PC-9 (cell line): ENCODE measurements around the gene KDM4B. TPM values are rescaled to one million over a fixed set of nuclear protein-coding genes. Genes with fewer than 3 reads are reported as not detected.
"Not testable (repeated sequence)": the region's sequence is repeated elsewhere in the genome, so short reads cannot be mapped to it uniquely, and the experiment has no call there.

Source experiments
- BruUV-seq: library from RNA; stranded (reverse); fragments of 400-500 nt; replicated peaks from 2 replicates; lab custom pipeline; 2021; lab: Mats Ljungman, UMichigan
- CTCF ChIA-PET: fragments of 300-600 bp; sonication (Branson Sonifier 250); formaldehyde crosslinking; loops from one replicate; lab custom pipeline; 2022; ENCODE audit warnings: antibody characterized with exemption; lab: Charles Lee
- POLR2A ChIA-PET: fragments of 300-600 bp; sonication (Branson Sonifier 250); formaldehyde crosslinking; loops from one replicate; lab custom pipeline; 2022; ENCODE audit warnings: antibody characterized with exemption; ENCODE audit not compliant: unreplicated experiment; lab: Charles Lee
- DNase-seq, 2 experiments: peaks; one replicate each; pipeline versions ENCODE4 v3.0.0 to v3.0.0-alpha.2; 2015 to 2022; ENCODE audit warnings: mixed read lengths in 1 of 2
- H2AFZ ChIP-seq: fragments of 200-600 bp; sonication (generic); 2 replicates; pipeline ENCODE4 v1.8.1; 2017; ENCODE audit warnings: antibody characterized with exemption
- H3F3A ChIP-seq: fragments of 200-600 bp; sonication (generic); 2 replicates; pipeline ENCODE4 v1.8.1; 2017; ENCODE audit warnings: antibody characterized with exemption, mild to moderate bottlenecking, low read depth; ENCODE audit not compliant: insufficient read depth
- H3K27ac ChIP-seq: fragments of 200-600 bp; sonication (generic); 2 replicates; pipeline ENCODE4 v1.6.1; 2016; ENCODE audit warnings: mixed run types
- H3K27me3 ChIP-seq: fragments of 200-600 bp; sonication (generic); 2 replicates; pipeline ENCODE4 v1.6.1; 2016; ENCODE audit warnings: low read depth, mixed run types; ENCODE audit not compliant: insufficient read depth
- H3K36me3 ChIP-seq: fragments of 200-600 bp; sonication (generic); 2 replicates; pipeline ENCODE4 v1.6.1; 2016; ENCODE audit warnings: low read depth, mixed run types
- H3K4me1 ChIP-seq: fragments of 200-600 bp; sonication (generic); replicated peaks from 2 replicates; pipeline ENCODE4 v1.6.1; 2016; ENCODE audit warnings: mixed run types; ENCODE audit not compliant: insufficient read depth
- H3K4me2 ChIP-seq: fragments of 200-600 bp; sonication (generic); 2 replicates; pipeline ENCODE4 v1.6.1; 2017; ENCODE audit warnings: mixed run types
- H3K4me3 ChIP-seq: fragments of 200-600 bp; sonication (generic); 2 replicates; pipeline ENCODE4 v1.6.1; 2016; ENCODE audit warnings: mixed run types
- H3K79me2 ChIP-seq: fragments of 200-600 bp; sonication (generic); 2 replicates; pipeline ENCODE4 v1.6.1; 2017; ENCODE audit warnings: low read depth, mixed run types
- H3K9me2 ChIP-seq: fragments of 200-600 bp; sonication (generic); 2 replicates; pipeline ENCODE4 v1.8.1; 2017; ENCODE audit warnings: mild to moderate bottlenecking; ENCODE audit not compliant: insufficient read depth
- H3K9me3 ChIP-seq: fragments of 200-600 bp; sonication (generic); 2 replicates; pipeline ENCODE4 v1.8.1; 2016; ENCODE audit warnings: low read depth; ENCODE audit not compliant: insufficient read depth
- H4K20me1 ChIP-seq: fragments of 200-600 bp; sonication (generic); 2 replicates; pipeline ENCODE4 v1.8.1; 2017; ENCODE audit not compliant: insufficient read depth
- CTCF ChIP-seq: fragments of 200-600 bp; sonication (generic); conservative IDR thresholded peaks from 2 replicates; pipeline ENCODE4 v1.6.1; 2017; ENCODE audit warnings: mixed run types, antibody characterized with exemption, mild to moderate bottlenecking, moderate library complexity
- EZH2 ChIP-seq: fragments of 200-600 bp; sonication (generic); IDR thresholded peaks from 2 replicates; pipeline ENCODE4 v1.8.0; 2017; ENCODE audit warnings: antibody characterized with exemption, low read depth
- intact Hi-C: fragments of 100-400 bp; cut with micrococcal nuclease; formaldehyde crosslinking; loops from one replicate; pipeline ENCODE4 v1.10.0; 2022; ENCODE audit not compliant: unreplicated experiment
- total RNA-seq: library from RNA; stranded (reverse); gene quantifications from 2 replicates; pipeline ENCODE4 v1.2.3, GENCODE V29; 2021

The KDM4B gene
- total RNA-seq, 1 experiment from 2014 or later, result 19.5 TPM

DNA sequence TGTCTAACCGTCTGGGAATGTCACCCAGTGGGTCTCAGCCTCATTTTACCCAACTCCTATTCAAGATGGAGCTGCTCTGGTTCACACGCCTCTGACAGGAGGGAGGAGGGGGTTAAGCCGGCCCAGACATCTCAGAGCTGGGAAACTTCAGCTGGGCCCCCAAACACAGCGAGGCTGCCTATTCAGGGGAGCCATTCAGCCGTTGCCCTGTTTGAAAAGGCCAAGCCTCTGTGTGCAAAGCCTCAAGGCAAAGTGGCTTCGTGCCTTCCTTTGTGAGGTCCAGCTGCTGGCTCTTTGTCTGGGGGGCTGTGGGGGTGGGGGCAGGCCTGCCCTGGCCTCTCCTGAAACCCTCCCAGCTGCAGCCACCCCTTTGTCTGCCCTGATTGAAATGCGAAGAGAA, 224.3 kb downstream of the KDM4B start:
- no peak overlapping the region for H2AFZ ChIP-seq
- no peaks in the 10 kb centered on the region for H3K27me3 ChIP-seq
- no peaks in the 10 kb centered on the region for H3K9me2 ChIP-seq
- H3K79me2 ChIP-seq, result no peaks in the 10 kb centered on the region
- H3K4me2 ChIP-seq, result no peak overlapping the region
- no peak overlapping the region for H3K4me3 ChIP-seq
- ChIA-PET POLR2A (interaction anchor here (0.7 kb wide), 1 partner anchor 222 kb away, joined by 3 read pairs; no protein-coding TSS in a partner anchor), CTCF (interaction anchor here (0.6 kb wide), 1 partner anchor 25 kb away, joined by 4 read pairs; no protein-coding TSS in a partner anchor)
- H3K27ac ChIP-seq, result no peak overlapping the region
- H3F3A ChIP-seq, result no peaks in the 10 kb centered on the region
- H3K9me3 ChIP-seq, result no peaks in the 10 kb centered on the region
- no peak for DNase-seq
- no peaks in the 10 kb centered on the region for H3K4me1 ChIP-seq
- TF ChIP-seq CTCF (no peak), EZH2 (no peak)
- no peaks in the 10 kb centered on the region for H3K36me3 ChIP-seq
- intact Hi-C loops, result no loop called here
- H4K20me1 ChIP-seq, result no peaks in the 10 kb centered on the region
- no TSS peak for BruUV-seq

DNA sequence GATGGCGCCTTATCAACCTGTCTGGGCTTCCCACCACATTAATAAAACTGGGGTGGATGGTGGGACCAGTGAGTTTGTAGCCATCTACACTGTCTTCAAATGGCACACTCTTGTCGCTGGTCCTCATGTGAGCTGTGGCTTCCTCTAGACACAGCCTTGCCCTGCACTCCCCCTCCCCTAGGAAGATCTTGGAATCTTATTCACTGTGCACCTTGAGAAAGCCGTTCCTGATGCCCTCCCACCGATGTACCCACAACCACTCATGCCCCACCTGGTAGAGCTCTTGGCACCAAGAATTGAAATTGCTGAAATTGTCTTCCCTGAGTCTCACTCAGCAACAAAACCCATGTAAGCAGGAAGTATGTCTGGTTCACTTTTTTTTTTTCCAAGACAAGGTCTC, 225.7 kb downstream of the KDM4B start:
- CTCF ChIA-PET, result no interaction called here
- Histone ChIP-seq H3K4me3 (no peak overlapping the region), H3K4me2 (no peak overlapping the region), H3K36me3 (no peaks in the 10 kb centered on the region), H3K9me3 (no peaks in the 10 kb centered on the region), H3K9me2 (no peaks in the 10 kb centered on the region), H4K20me1 (no peaks in the 10 kb centered on the region), H3K4me1 (no peaks in the 10 kb centered on the region), H3K27ac (no peak overlapping the region), H3F3A (no peaks in the 10 kb centered on the region), H3K79me2 (no peaks in the 10 kb centered on the region), H3K27me3 (no peaks in the 10 kb centered on the region), H2AFZ (no peak overlapping the region)
- no TSS peak for BruUV-seq
- TF ChIP-seq EZH2, result no peak
- TF ChIP-seq CTCF, result no peak
- intact Hi-C loops, result no loop called here
- no peak for DNase-seq
- POLR2A ChIA-PET, result no interaction called here

DNA sequence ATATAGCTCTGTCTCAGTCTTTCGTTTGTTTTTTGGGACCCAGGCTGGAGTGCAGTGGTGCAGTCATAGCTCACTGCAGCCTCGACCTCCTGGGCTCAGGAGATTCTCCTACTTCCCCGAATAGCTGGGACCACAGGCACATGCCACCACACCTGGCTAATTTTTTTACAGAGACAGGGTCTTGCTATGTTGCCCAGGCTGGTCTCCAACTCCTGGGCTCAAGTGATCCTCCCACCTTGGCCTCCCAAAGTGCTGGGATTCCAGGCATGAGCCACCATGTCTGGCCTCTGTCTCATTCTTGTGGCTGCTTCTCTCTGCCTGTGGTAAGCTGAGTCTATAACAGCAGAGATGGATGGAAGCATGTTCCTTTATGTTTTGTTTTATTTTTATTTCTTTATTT, 226.7 kb downstream of the KDM4B start:
- H3K9me3 ChIP-seq, POLR2A ChIA-PET, BruUV-seq: not testable (repeated sequence)

GRCh38 chr19:5196832-5197231, 227.9 kb downstream of the KDM4B start:
- peaks cover 6% of the 10 kb centered on the region; the same call in 1 of the 2 replicates for H3K9me3 ChIP-seq
- H3K4me1 ChIP-seq, result no peaks in the 10 kb centered on the region
- no peaks in the 10 kb centered on the region for H3K27me3 ChIP-seq
- H2AFZ ChIP-seq, result no peak overlapping the region
- H4K20me1 ChIP-seq, result no peaks in the 10 kb centered on the region
- no TSS peak for BruUV-seq
- H3F3A ChIP-seq, result no peaks in the 10 kb centered on the region
- no peaks in the 10 kb centered on the region for H3K36me3 ChIP-seq
- intact Hi-C loops, result no loop called here
- H3K9me2 ChIP-seq, result no peaks in the 10 kb centered on the region
- H3K4me3 ChIP-seq, result no peak overlapping the region
- no peak for DNase-seq
- no peak for TF ChIP-seq CTCF
- TF ChIP-seq EZH2, result no peak
- POLR2A ChIA-PET, result no interaction called here
- no peak overlapping the region for H3K27ac ChIP-seq
- no peak overlapping the region for H3K4me2 ChIP-seq
- CTCF ChIA-PET, result no interaction called here
- no peaks in the 10 kb centered on the region for H3K79me2 ChIP-seq

More for the DNA sequence above, 226.7 kb downstream of the KDM4B start:
- H2AFZ ChIP-seq, H3K27me3 ChIP-seq, H3K4me2 ChIP-seq, H4K20me1 ChIP-seq, H3F3A ChIP-seq, CTCF ChIA-PET, H3K4me1 ChIP-seq, H3K79me2 ChIP-seq, DNase-seq, H3K4me3 ChIP-seq, H3K9me2 ChIP-seq, intact Hi-C loops, H3K36me3 ChIP-seq, H3K27ac ChIP-seq: not testable (repeated sequence)
